Stomach (tissue), 4 donors: ENCODE data around the gene KCNQ1.

Experiments
- EP300 ChIP-seq: sonication (generic); formaldehyde crosslinking; IDR thresholded peaks from one replicate; pipeline ENCODE4 v1.6.1; 2017; ENCODE audit warnings: antibody characterized with exemption
- POLR2AphosphoS5 ChIP-seq, 3 donors: sonication (generic); formaldehyde crosslinking; IDR thresholded peaks; one replicate each; pipeline ENCODE4 v1.6.1; 2016; ENCODE audit warnings: antibody characterized with exemption in 3 of 3
- TF ChIP-seq, protein P1 (sequence below), 7 experiments: fragments of 450-650 bp in 4 of 7; fragments of 200-600 bp in 3 of 7; sonication (generic) in 3 of 7; IDR thresholded peaks; one replicate each; pipeline ENCODE4 v1.5.1; 2016 to 2019; ENCODE audit warnings: antibody characterized with exemption in 7 of 7, control low read depth in 2 of 7, mild to moderate bottlenecking in 1 of 7

DNA sequence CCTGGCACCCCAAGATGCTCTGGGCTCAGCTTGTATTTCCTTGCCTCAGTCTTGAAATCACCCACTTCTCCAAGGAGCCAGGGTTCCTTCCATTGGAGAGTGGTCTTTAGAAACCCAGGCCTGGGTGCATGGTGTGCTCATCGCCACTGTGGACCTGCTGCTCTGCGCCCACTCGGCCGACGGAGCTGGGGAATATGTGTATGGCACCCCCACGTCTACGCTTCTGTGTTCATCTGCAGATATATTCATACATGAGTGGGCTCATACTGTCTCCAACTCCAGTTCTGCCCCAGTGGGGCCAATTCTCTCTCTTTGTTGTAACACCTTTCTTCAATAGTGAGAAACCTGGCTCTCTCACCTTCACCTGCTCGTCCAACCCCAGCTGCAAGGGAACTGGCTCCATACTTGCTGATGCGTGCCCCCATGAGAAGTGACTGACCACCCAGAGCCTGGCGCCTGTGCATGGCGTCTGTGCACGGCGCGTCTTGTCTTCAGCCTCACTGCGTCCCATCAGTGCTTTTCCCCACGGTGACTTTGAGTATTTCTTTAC, 39.8 kb downstream of the KCNQ1 start:
- no peak for TF ChIP-seq POLR2AphosphoS5 (IDR thresholded peaks at IDR 0.05)
- no peak for TF ChIP-seq EP300
- TF ChIP-seq, protein P1, sequence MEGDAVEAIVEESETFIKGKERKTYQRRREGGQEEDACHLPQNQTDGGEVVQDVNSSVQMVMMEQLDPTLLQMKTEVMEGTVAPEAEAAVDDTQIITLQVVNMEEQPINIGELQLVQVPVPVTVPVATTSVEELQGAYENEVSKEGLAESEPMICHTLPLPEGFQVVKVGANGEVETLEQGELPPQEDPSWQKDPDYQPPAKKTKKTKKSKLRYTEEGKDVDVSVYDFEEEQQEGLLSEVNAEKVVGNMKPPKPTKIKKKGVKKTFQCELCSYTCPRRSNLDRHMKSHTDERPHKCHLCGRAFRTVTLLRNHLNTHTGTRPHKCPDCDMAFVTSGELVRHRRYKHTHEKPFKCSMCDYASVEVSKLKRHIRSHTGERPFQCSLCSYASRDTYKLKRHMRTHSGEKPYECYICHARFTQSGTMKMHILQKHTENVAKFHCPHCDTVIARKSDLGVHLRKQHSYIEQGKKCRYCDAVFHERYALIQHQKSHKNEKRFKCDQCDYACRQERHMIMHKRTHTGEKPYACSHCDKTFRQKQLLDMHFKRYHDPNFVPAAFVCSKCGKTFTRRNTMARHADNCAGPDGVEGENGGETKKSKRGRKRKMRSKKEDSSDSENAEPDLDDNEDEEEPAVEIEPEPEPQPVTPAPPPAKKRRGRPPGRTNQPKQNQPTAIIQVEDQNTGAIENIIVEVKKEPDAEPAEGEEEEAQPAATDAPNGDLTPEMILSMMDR (IDR thresholded peaks at IDR 0.05) = no peak
